ENCODE measurements around the gene CTBP1.
A peak's percentile ranks its signal among the peaks of the same experiment; 100 is the strongest.

CTBP1 gene

DNA sequence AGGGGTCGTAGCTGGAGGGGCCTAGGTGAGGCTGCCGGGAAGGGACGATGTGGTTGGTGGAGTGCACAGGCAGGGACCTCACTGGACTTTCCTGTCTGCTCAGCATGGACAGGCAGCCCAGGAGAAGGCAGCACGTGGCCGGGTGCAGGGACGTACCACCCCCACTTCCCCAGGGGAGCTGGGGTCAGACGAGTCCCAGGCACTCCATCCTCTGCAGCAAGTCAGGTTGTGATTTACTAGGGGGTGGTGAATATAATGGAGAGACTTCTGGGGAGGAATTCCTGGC is 1.5 kb upstream of the CTBP1 start:
- TF ChIP-seq, protein P1, sequence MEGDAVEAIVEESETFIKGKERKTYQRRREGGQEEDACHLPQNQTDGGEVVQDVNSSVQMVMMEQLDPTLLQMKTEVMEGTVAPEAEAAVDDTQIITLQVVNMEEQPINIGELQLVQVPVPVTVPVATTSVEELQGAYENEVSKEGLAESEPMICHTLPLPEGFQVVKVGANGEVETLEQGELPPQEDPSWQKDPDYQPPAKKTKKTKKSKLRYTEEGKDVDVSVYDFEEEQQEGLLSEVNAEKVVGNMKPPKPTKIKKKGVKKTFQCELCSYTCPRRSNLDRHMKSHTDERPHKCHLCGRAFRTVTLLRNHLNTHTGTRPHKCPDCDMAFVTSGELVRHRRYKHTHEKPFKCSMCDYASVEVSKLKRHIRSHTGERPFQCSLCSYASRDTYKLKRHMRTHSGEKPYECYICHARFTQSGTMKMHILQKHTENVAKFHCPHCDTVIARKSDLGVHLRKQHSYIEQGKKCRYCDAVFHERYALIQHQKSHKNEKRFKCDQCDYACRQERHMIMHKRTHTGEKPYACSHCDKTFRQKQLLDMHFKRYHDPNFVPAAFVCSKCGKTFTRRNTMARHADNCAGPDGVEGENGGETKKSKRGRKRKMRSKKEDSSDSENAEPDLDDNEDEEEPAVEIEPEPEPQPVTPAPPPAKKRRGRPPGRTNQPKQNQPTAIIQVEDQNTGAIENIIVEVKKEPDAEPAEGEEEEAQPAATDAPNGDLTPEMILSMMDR (IDR thresholded peaks at IDR 0.05), result no peak
- peaks cover 50% of the 10 kb centered on the region for H3K36me3 Mint-ChIP-seq (ENCODE audit: low read depth)
- H3K27ac Mint-ChIP-seq, result no peak overlapping the region
- peaks cover 58% of the 10 kb centered on the region for H3K9me3 Mint-ChIP-seq
- peaks cover 17% of the 10 kb centered on the region for H3K4me1 Mint-ChIP-seq
- no peak for DNase-seq
- peak overlapping the region; percentile 79 for H3K4me3 Mint-ChIP-seq
- peaks cover 13% of the 10 kb centered on the region for H3K27me3 Mint-ChIP-seq (ENCODE audit: low read depth, poor library complexity)

DNA sequence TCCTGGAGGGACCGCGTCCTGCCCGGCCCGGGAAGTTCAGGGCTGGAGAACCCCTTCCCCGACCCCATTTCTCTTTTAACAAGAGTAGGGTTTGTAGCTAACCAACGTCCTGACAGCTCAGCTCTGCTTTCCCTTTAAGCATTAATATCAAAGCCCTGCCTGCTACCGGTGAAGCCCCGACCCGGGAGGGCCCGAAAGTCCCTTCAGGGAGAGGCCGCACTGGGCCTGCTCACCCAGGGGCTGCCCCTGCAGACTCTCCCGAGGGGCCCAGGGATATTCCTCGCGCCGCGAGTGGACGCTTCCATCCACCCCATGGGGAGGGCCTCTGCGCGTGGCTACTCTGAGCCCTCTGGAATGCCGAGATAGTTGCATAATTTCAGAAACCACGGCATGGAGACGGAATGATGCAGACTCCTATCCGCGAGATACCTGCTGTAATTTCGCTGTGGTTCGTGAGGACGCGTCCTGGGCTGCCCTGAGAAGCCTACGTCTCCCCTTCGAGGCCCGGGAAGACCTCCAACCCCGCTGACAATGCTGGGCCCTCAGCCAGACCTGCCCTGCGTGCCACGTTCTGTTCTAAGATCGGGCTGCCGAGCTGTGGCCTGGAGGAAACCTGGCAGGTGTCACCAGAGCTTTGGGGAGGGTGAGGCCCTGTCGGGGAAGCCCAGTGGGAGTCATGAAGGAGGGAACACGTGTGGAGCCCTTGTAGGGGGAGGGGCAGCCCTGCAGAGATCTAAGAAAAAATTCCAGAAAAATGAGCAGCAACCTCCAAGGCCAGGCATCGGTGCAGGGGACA is 999 bp upstream of the CTBP1 start:
- H3K27ac Mint-ChIP-seq, result no peak overlapping the region
- peaks cover 13% of the 10 kb centered on the region for H3K27me3 Mint-ChIP-seq (ENCODE audit: low read depth, poor library complexity)
- H3K9me3 Mint-ChIP-seq, result peaks cover 52% of the 10 kb centered on the region
- DNase-seq, result no peak
- peak overlapping the region; percentile 79 for H3K4me3 Mint-ChIP-seq
- peaks cover 22% of the 10 kb centered on the region for H3K4me1 Mint-ChIP-seq
- TF ChIP-seq, protein P1 (IDR thresholded peaks at IDR 0.05), result no peak
- peaks cover 49% of the 10 kb centered on the region for H3K36me3 Mint-ChIP-seq (ENCODE audit: low read depth)

DNA sequence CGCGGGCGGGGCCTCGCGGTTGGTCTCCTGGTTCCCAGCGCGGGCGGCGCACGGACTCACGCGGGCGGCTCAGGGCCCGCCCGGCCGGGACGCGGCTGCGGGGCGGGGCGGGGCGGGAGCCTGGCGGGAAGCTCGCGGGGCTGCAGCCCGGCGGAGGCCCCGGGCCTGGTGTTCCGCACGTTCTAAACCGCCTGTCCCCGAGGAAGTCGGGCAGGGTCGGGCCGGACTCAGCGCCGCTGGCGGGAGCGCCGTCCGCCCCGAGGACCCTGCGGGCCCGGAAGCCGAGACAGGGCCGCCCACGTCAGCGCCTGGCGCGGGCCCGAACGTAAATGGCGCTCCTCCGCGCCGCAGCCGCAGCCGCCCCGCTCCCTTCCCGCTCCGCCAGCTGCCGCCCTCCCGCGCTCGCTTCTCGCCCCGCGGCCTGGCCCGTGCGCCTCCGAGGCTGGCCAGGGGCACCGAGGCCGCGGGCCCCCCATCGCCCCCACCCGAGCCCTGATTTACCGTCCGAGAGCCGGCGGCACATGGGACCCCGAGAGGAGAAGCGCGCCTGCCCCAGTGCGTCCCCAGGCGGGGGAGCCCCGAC is 309 bp upstream of the CTBP1 start:
- H3K4me1 Mint-ChIP-seq, result peaks cover 28% of the 10 kb centered on the region
- H3K27ac Mint-ChIP-seq, result no peak overlapping the region
- H3K27me3 Mint-ChIP-seq (ENCODE audit: low read depth, poor library complexity), result peaks cover 8% of the 10 kb centered on the region
- peaks cover 45% of the 10 kb centered on the region for H3K9me3 Mint-ChIP-seq
- TF ChIP-seq, protein P1 (IDR thresholded peaks at IDR 0.05), result no peak
- peaks cover 42% of the 10 kb centered on the region for H3K36me3 Mint-ChIP-seq (ENCODE audit: low read depth)
- peak overlapping the region; percentile 79 for H3K4me3 Mint-ChIP-seq
- DNase-seq, result peak; percentile 83

GRCh38 chr4:1247864-1248244 is 1.1 kb downstream of the CTBP1 start:
- H3K27me3 Mint-ChIP-seq (ENCODE audit: low read depth, poor library complexity), result peaks cover 4% of the 10 kb centered on the region
- peaks cover 35% of the 10 kb centered on the region for H3K4me1 Mint-ChIP-seq
- H3K36me3 Mint-ChIP-seq (ENCODE audit: low read depth), result peaks cover 32% of the 10 kb centered on the region
- TF ChIP-seq, protein P1 (IDR thresholded peaks at IDR 0.05), result no peak
- no peak overlapping the region for H3K27ac Mint-ChIP-seq
- no peak for DNase-seq
- peaks cover 31% of the 10 kb centered on the region for H3K9me3 Mint-ChIP-seq
- peak overlapping the region; percentile 86 for H3K4me3 Mint-ChIP-seq

DNA sequence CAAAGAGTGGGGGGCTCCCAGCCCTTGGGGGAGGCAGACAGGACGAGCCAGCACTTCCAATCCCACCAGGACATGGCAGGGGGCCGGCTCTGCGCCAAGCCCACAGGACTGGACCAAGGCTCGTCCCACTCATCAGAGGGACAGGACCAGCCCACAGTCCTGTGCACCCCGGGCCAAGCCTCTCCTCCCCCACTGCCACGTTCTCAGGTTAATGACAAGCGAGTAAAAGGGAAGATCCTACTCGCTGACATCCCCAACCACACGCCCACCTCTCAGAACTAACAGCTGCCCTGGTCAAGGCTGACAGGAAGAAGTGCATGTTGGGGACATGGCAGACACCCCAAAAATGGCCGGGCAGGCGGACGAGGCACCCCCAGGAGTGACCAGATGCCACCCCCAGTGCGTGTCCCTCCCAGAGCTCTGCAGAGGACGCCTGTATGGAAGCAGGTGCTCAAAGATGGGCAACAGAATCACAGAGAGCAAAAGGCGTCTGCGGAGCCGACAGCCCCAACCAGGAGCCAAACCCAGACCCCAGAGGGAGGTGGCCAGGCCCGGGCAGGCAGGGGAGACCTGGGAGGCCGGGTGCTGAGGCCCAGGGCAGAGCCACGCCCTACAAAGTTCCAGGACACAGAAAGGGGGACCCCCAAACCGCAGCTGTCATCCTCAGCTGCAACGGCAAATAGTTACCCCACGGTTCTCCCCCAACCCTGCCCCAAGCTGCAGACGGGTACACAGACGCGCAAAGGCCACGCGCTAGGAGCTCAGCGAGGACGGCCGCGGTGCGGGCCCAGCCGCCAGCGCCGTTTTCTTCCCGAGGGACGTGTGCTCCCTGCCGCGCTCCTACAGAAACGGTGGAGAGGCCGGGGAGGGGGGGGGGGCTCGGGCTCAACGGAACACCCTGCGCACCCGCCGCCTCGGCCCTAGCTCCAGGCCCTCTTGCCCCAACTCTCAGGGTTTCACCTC is 1.7 kb downstream of the CTBP1 start:
- TF ChIP-seq, protein P1 (IDR thresholded peaks at IDR 0.05), result no peak
- Mint-ChIP-seq H3K27ac (peak overlapping the region; percentile 45), H3K27me3 (ENCODE audit: low read depth, poor library complexity) (no peaks in the 10 kb centered on the region), H3K9me3 (peaks cover 25% of the 10 kb centered on the region), H3K36me3 (ENCODE audit: low read depth) (peaks cover 29% of the 10 kb centered on the region), H3K4me1 (peaks cover 40% of the 10 kb centered on the region), H3K4me3 (peak overlapping the region; percentile 86)
- peak; percentile 43 for DNase-seq
